Limb (tissue), 2 donors: Measurements from ENCODE around the gene RNF43.
A peak's percentile ranks its signal among the peaks of the same experiment; 100 is the strongest.
"Not testable (repeated sequence)": the region's sequence is repeated elsewhere in the genome, so short reads cannot be mapped to it uniquely, and the experiment has no call there.

ENCODE experiments used
- DNase-seq, 2 donors: peaks; one replicate each; pipeline ENCODE4 v3.0.0-alpha.2; 2016; ENCODE audit errors: extremely low spot score in 2 of 2

The RNF43 gene

DNA sequence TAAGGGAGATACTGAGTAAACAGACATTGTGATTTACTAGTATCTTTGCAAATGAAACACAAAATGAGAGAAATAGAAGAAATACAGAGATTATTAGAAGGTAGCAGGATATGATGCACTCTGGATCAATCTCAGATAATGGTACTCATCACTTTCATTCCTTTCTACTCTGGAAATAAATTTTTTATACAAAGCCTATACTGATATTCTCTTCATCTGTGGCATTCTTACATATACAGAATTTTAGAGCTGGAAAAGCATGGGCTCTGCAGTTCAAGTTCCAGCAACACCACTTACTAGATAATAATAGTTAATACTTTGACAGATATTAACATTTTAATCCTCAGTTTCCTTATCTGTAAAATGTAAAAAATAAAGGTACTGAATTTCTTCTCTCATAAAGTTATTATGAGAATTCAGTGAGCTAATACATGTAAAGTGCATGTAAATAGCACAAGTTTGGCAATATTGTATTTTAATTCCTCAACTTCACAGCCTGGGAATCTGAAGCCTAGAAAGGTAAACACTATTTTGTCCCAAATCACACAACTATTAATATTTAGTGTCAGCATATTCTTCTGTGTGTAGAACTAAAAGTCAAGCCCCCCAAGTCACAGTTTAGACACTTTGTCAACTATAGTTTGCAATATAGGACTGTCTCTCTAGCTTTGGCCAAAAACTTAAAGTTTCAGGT is 6.5 kb downstream of the RNF43 start:
- no peak for DNase-seq

DNA sequence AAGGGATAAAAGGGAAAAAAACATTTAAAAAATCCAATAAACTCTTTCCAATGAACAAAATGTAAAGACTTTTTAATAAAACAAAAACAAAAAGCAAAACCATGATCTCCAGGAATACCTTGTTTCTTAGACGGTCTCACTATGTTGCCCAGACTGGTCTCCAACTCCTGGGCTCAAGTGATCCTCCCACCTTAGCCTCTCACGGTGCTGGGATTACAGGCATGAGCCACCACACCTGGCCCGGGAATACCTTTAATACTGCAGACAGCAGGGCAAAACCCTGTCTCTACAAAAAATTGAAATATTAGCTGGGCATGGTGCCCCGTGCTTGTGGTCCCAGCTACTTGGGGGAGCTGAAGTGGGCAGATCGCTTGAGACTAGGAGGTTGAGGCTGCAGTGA is 7.9 kb downstream of the RNF43 start:
- DNase-seq: no peak

DNA sequence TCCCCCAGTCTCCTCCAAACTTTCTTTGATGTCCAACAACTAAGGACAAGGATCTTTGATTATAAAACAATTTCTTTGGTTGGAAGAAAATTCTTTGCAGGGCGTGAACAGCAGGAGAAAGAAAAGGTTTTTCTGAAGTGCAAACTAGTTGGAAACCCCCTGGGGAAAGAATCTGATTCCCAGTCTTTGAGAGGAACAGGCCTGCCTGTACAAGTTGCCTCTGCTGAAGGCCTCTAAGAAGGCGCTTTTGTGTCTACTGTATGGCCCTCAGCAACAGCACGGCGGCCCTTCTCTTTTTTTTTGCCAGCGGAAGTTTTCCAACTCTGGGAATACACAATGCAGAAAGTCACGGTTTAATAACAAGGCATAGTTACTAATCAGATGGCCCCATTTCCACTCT is 14.0 kb downstream of the RNF43 start:
- no peak for DNase-seq

DNA sequence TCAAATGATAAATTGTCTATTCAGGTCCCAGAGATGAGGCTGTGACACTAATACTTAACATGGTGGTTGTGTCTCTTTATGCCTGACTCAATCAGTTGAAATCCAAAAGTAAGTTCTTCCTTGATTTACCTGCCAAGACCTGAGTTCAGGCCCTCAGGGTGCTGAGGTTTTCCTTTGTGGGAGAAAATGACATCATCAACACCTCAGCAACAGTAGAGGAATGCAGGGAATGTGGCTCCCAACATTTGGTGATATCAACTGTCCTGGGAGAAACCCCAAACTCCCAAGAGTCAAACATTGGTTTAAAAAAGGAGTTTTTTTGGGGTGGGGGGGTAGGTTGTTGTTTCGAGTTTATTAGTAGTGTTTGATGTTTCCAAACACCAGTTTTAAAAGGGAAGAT is 14.7 kb downstream of the RNF43 start:
- DNase-seq: no peak

DNA sequence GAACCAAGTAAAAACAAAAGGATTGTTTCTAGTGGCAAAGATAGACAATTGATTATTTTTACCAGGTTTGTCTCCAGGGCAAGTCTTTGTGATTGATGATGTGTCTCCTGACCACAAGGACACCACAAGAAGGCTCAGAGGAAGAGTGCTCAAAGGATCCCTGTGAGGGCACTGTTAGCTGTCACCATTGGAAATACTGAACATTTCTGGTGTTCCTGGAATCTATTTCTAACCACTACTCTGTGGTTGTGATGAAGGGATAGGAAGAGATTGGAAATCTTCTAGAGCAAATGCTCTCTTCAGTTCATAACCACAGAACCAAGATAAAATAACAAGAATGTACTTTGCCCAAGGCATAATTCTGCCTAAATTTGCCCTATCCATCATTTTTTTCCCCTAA is 15.3 kb downstream of the RNF43 start:
- DNase-seq: no peak

- no peak for DNase-seq
Measured at GRCh38 chr17:58401287-58401686, 16.0 kb downstream of the RNF43 start.

- no peak for DNase-seq
Measured at GRCh38 chr17:58400826-58401225, 16.5 kb downstream of the RNF43 start.

GRCh38 chr17:58399974-58400373 is 17.4 kb downstream of the RNF43 start:
- DNase-seq: no peak

DNA sequence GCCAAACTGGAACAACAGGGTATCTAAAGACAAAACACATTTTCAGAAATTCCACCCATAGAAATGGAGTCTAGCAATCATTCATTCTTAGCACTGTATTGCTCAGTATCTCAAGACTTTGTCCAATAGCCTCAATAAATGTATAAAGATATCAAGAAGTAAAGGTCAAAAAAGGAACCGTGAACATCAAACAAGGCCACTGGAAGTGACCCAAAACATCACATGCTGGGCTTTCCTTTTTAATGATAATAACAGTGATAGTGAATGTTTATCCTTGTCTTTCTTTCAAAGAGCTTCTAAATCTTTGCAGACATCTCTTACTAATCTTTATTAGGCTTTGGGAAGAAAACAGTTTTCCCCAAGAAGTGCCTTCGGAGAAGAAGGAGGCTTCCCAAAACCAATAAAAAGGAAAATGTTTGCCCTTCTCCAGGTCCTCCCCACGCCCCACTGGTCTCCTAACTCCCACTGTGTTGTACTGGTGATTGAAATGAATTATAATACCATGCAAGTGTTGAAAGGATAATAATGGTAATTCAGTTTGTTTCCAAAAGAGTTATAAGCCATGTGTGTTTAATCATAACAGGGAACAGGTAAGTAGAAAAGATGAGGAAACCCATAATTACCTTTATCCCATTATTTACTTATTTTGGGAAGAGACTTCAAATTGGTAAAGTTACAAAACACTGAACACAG is 18.6 kb downstream of the RNF43 start:
- no peak for DNase-seq

- not testable (repeated sequence) for DNase-seq
Measured at GRCh38 chr17:58397421-58397820, 19.9 kb downstream of the RNF43 start.

GRCh38 chr17:58396173-58396572 is 21.2 kb downstream of the RNF43 start:
- DNase-seq: no peak

DNA sequence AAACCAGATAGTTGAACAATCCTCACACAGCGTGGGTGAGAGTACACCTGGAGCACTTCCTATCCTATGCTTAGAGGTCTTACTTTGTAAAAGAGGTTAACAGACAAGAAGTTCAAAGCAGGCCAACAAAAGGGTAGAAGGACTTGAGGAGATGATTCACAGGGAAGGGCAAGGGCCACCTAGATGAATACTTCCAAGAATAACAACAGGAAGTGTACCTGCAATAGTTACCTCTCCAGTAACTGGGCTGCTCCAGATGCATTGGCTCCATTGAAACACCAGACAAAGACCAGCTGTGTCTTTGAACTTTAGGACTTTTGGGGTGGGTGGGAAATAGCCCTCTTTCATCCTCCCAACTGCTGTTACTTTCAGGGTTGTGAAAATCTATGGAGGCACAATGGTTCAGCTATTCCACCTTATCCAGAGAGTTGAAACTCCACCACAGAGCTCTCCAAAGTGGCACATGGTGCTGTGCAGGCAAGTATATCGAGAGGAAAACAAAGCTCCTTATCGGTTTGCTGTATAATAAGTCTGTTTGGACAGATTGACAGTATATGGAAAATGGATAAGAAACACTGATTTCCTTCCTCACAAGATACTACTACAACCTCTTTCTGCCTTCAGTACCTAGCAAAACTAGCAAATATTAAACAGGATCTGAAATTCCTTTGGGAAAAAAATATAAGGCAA is 22.7 kb downstream of the RNF43 start:
- no peak for DNase-seq

GRCh38 chr17:58391302-58391984 is 25.9 kb downstream of the RNF43 start:
- DNase-seq: peak in 1 of 2 donors; percentile 35

- no peak for DNase-seq
Measured at GRCh38 chr17:58390884-58391283, 26.4 kb downstream of the RNF43 start.

GRCh38 chr17:58388302-58389190 is 28.8 kb downstream of the RNF43 start:
- no peak for DNase-seq

DNA sequence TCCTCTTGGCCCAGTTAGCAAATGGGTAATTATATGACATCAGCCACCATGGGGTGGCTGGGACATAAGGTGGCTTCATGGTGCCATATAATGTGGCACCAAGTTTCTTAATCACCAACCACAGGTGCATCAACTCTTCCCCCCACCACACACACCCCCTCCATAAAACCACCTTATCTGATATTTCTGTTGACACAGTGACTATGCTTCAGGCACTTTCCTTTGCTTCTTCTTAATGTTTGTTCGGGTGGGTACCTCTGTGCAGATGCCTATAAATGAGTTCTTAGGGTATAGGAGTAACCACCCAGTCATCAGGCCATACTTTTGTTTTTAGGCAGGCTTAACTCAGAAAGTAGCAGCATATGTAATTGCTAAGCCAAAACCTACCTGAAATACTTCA is 29.5 kb downstream of the RNF43 start:
- DNase-seq: no peak

- DNase-seq: no peak
Measured at GRCh38 chr17:58386708-58387107, 30.6 kb downstream of the RNF43 start.

GRCh38 chr17:58385359-58385899 is 31.9 kb downstream of the RNF43 start:
- no peak for DNase-seq

DNA sequence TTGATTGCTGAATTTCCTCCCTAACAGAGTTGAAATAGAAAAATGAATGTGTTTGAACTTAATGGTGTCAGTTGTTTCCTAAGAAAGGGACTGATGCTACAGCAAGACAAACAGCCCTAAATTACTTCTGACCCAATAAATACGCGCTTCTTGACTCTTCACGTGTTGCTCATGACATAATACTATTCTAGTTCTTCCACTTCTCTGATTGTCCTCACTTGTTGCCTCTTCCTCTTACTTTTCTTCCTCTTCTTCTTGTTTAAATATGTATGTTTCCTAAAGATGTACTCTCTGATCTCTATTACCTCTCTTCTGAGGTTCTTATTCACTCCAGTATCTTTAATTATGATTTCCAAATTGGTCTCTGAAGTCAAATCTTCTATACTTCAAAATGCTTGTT is 32.4 kb downstream of the RNF43 start:
- DNase-seq: no peak

DNA sequence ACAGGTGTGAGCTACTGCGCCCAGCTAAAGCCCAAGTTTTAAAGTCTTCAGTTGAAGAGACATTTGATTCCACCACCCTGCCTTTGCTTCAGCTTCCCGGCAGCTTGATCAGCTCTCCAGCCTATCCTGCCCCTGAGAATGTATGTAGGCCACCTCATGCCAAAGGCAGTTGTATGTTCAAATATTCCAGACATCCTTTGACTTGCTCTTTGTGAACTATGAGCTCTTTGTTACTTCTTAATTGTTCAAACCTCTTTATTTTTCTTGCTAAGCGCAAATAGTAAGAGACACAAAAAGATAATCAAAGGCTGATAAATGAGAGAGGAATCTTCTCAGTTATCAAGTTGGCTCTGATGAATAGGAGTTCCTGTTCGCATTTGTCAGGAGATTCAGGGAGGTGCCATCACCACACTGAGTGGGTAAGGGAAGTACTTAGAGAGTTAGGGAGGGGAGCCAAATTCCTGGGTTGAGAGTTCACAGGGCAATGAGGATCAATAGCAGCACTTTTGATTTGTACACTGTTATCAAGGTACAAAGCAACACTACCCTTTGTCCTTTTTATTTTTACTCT is 33.4 kb downstream of the RNF43 start:
- DNase-seq: no peak

- DNase-seq: no peak
Measured at GRCh38 chr17:58382872-58383242, 34.5 kb downstream of the RNF43 start.
